ENCODE measurements around the gene KIF1B. TPM values are rescaled to one million over a fixed set of nuclear protein-coding genes. Genes with fewer than 3 reads are reported as not detected.

Gene KIF1B
- total and polyA plus RNA-seq, 7 donors = 31.8 to 391 (median 326) TPM

DNA sequence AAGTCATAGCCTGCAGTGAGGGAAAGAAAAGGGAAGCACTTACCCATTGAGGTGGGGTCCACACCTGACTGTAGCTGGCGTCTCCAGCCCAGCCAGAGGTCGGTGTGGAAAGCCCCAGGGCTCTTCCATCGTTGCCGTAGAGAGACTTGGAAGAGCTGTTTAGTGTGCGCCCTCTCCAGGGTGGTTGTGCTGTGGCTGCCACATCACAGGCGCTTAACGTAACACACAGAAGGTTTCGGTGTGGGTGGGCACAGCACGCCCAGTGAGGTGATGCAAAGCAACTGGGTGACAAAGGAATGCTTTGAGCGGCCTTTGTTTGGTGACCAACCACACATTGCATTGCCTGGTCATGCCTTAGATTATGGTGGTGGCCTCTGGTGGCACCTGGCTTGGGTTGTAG lies 36.8 kb upstream of the KIF1B start:
- intact Hi-C loops (cut with DNase I) = no loop called here
- H3K4me1 ChIP-seq = peaks cover 4% of the 10 kb centered on the region
- WGBS, 3 donors = 90 to 99% (median 97%) methylated on average over 10 of the region's 10 CpGs
- peaks cover 3 to 59% of the 10 kb centered on the region in 2 donors for H3K36me3 ChIP-seq (ENCODE audit: insufficient read depth in 1 of 2, low read depth in 1 of 2)
- ATAC-seq (no peak), DNase-seq (no peak)
- H3K9me3 ChIP-seq = no peaks in the 10 kb centered on the region
- no peak for TF ChIP-seq CTCF (IDR thresholded peaks at IDR 0.05)
- H3K27me3 ChIP-seq (ENCODE audit: insufficient read depth in 3 of 3, low read length in 2 of 3) = no peaks in the 10 kb centered on the region
- no peak overlapping the region for H3K27ac ChIP-seq
- no peak overlapping the region for H3K4me3 ChIP-seq

DNA sequence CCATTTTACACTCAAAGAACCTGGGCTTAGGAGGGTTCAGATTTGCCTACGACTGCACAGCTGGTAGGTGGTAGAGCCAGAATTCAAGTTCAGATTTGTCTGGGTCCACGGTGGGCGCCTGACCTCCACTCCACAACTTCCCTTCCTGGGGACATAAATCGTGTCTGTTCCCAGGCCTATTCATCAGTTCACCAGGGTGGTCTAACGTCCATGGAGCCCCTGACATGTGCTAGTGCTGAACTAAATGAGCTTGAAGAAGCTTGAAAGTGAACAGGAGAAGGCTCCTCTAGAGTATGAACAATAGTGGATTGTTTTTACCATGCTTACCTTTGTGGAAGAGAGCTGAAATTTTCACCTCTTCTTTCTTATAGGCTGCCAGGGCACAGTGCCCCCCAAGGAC lies 32.5 kb upstream of the KIF1B start:
- Histone ChIP-seq H3K27me3 (ENCODE audit: insufficient read depth in 3 of 3, low read length in 2 of 3) (no peaks in the 10 kb centered on the region), H3K9me3 (no peaks in the 10 kb centered on the region), H3K27ac (peak overlapping the region; percentile 30), H3K36me3 (ENCODE audit: insufficient read depth in 1 of 2, low read depth in 1 of 2) (peaks cover 13 to 47% of the 10 kb centered on the region in 2 donors), H3K4me3 (no peak overlapping the region), H3K4me1 (peaks cover 9% of the 10 kb centered on the region)
- TF ChIP-seq CTCF (IDR thresholded peaks at IDR 0.05) = no peak
- intact Hi-C loops (cut with DNase I) = no loop called here
- DNase-seq = no peak
- ATAC-seq = peak in 1 of 4 donors; percentile 9
- WGBS, 3 donors = 50 to 64% (median 56%) methylated on average over 5 of the region's 5 CpGs

DNA sequence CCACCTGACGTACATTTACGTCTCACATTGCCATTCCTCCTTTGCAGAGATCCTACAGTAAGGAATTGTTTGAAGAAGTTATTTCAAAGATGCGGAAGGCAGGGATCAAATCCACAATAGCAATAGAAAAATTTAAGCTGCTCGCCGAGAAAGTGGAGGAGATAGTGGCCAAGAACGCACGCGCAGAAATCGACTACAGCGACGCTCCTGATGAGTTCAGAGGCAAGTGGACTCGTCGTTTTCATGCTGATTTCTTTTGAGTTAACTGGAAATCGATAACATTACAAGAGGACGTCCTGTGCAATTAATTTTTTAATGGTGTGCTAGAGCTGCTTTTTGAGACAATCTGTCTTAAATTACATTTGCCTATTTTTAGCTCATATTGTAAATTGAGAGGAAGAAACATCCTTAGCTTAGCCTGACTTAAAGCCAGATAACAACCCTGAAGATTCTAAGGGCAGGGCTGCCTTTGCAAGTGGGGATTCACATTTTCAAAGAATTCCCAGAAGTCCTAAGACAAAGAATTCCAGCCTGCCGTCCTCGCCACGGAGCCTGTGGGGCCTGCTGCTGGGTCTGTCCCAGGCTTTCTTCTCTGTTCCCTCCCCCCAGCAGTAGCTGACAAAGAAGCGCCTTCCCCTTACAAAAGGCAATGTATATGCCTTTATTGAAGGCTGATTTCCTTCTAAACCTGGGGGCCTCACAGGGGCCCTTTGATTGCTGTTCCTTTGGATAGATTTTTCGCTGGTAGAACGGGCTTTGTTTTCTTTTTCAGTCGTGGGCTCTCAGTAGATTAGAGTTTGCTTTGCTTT lies 31.6 kb upstream of the KIF1B start:
- Histone ChIP-seq H3K4me1 (peaks cover 9% of the 10 kb centered on the region), H3K9me3 (no peaks in the 10 kb centered on the region), H3K27me3 (ENCODE audit: insufficient read depth in 3 of 3, low read length in 2 of 3) (no peaks in the 10 kb centered on the region), H3K4me3 (peak overlapping the region; percentile 15), H3K36me3 (ENCODE audit: insufficient read depth in 1 of 2, low read depth in 1 of 2) (peaks cover 13 to 39% of the 10 kb centered on the region in 2 donors), H3K27ac (peak overlapping the region; percentile 61)
- no peak for TF ChIP-seq CTCF (IDR thresholded peaks at IDR 0.05)
- intact Hi-C loops (cut with DNase I) = no loop called here
- 43 to 63% (median 44%) methylated on average over 22 of the region's 22 CpGs for WGBS, 3 donors
- peak in 1 of 4 donors; percentile 42 for ATAC-seq
- DNase-seq = no peak

DNA sequence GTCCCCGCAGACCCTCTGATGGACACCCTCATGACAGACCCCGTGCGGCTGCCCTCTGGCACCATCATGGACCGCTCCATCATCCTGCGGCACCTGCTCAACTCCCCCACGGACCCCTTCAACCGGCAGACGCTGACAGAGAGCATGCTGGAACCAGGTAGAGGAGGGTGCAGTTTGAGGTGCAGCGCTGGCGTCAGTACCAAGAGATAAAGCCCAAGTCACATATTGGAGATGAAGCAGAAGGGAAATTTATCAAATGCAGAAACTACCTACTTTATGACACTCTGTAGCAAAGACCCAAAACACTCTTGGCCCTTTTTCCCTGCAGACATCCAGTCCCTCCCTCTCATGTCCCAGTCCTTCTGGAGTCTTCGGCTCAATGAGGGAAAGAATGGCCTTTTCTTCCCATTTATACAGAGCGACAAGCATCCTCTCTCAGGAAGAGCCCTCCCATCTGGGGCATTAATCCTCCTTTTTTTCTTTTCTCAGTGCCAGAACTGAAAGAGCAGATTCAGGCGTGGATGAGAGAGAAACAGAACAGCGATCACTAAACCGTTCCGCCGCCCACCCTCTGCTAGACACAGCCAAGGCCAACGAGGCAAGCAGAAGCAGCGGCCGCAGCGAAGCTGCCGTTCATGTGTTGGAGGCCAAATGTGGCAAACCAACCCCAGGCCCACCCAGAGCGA lies 30.8 kb upstream of the KIF1B start:
- H3K9me3 ChIP-seq = no peaks in the 10 kb centered on the region
- H3K27me3 ChIP-seq (ENCODE audit: insufficient read depth in 3 of 3, low read length in 2 of 3) = no peaks in the 10 kb centered on the region
- peaks cover 13 to 38% of the 10 kb centered on the region in 2 donors for H3K36me3 ChIP-seq (ENCODE audit: insufficient read depth in 1 of 2, low read depth in 1 of 2)
- ATAC-seq (peak in 1 of 4 donors; percentile 28), DNase-seq (no peak)
- intact Hi-C loops (cut with DNase I) = no loop called here
- H3K27ac ChIP-seq = peak overlapping the region; percentile 61
- H3K4me3 ChIP-seq = no peak overlapping the region
- TF ChIP-seq CTCF (IDR thresholded peaks at IDR 0.05) = no peak
- 78 to 85% (median 79%) methylated on average over 23 of the region's 23 CpGs for WGBS, 3 donors
- peaks cover 9% of the 10 kb centered on the region for H3K4me1 ChIP-seq
